ENCODE measurements around the gene MUCL3.

- TF ChIP-seq EZH2 (IDR thresholded peaks at IDR 0.05; ENCODE audit: insufficient read depth, low read length) = no peak
- no peak for TF ChIP-seq CTCF (IDR thresholded peaks at IDR 0.05; ENCODE audit: insufficient read depth, low read depth, low read length)
These were observed 16.9 kb downstream of the MUCL3 start for GRCh38 chr6:30957716-30958115.

Measured in astrocyte (in vitro differentiated cells and primary cell).